ENCODE data around the gene ACTL8.

- TF ChIP-seq CTCF (IDR thresholded peaks at IDR 0.05) = no peak
- TF ChIP-seq POLR2A (IDR thresholded peaks at IDR 0.05) = no peak
Measured at GRCh38 chr1:17729909-17730308, 25.2 kb upstream of the ACTL8 start.

Measured in tibial nerve (tissue), 3 donors.